ENCODE measurements around the gene EDEM2. TPM values are rescaled to one million over a fixed set of nuclear protein-coding genes. Genes with fewer than 3 reads are reported as not detected.

Gene EDEM2
- polyA plus RNA-seq, 3 donors, result 39.5 to 86.1 (median 75.6) TPM

DNA sequence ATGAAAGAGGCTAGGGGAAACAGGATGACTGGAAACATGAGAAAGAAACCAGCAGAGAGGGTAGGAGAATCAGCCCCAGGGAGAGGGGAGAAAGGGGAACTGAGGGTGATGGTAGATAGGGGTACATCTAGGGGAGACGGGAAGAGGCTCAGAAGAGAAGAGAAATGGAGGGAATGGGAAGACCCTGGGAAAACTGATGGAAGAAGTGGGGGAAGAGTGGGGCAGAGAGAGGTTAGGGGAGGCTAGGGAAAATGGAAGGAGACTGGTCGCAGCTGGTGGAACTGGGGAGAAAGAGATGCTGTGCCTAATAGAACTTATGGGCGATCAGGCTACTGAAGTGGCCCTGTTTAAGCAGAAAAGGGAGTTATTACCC is 25.3 kb upstream of the EDEM2 start:
- no peaks in the 10 kb centered on the region for H3K27me3 ChIP-seq (ENCODE audit: control insufficient read depth in 2 of 2, insufficient read depth in 2 of 2, low read length in 2 of 2)
- DNase-seq, result no peak
- peak overlapping the region; percentile 64 for H3K4me2 ChIP-seq (replicated peaks; ENCODE audit: extremely low read depth, low read length, poor library complexity, severe bottlenecking)
- H3K9me3 ChIP-seq (replicated peaks in 1 of 2; ENCODE audit: control insufficient read depth in 1 of 2, insufficient read depth in 1 of 2, low read length in 2 of 2), result peaks cover 0 to 4% of the 10 kb centered on the region in 2 donors
- Mint-ChIP-seq H3K27ac (peak overlapping the region in 2 of 7 donors; percentile 34 to 59), H3K4me3 (peak overlapping the region; percentile 75 to 83), H3K9me3 (peaks cover 0 to 8% (median 2%) of the 10 kb centered on the region in 7 donors), H3K36me3 (peaks cover 0 to 8% of the 10 kb centered on the region in 2 donors), H3K4me1 (peaks cover 13% of the 10 kb centered on the region), H3K27me3 (ENCODE audit: low read depth in 3 of 3) (peaks cover 0 to 16% (median 4%) of the 10 kb centered on the region in 3 donors)
- H3K4me3 ChIP-seq (replicated peaks in 1 of 3; ENCODE audit: low read depth in 2 of 3, low read length in 3 of 3), result peak overlapping the region in 1 of 3 experiments; percentile 70
- peak overlapping the region; percentile 81 for H2AFZ ChIP-seq (ENCODE audit: insufficient read depth, low read depth, low read length, poor library complexity, severe bottlenecking)
- H3K9ac ChIP-seq (ENCODE audit: insufficient read depth, low read length, poor library complexity, severe bottlenecking), result peak overlapping the region; percentile 24
- WGBS (ENCODE audit: insufficient coverage), result 0% methylated on average over 1 of the region's 3 CpGs
- no peak overlapping the region for H3K27ac ChIP-seq (ENCODE audit: low read depth in 1 of 2, low read length in 2 of 2)
- no peaks in the 10 kb centered on the region for H3K36me3 ChIP-seq (replicated peaks in 1 of 2; ENCODE audit: control insufficient read depth in 1 of 2, insufficient read depth in 2 of 2, low read length in 2 of 2)
- no peaks in the 10 kb centered on the region for H3K79me2 ChIP-seq (ENCODE audit: insufficient read depth, low read length)
- H3K4me1 ChIP-seq (ENCODE audit: control insufficient read depth in 1 of 2, insufficient read depth in 2 of 2, low read length in 2 of 2), result peaks cover 11 to 13% of the 10 kb centered on the region in 2 donors
- TF ChIP-seq, protein P1, sequence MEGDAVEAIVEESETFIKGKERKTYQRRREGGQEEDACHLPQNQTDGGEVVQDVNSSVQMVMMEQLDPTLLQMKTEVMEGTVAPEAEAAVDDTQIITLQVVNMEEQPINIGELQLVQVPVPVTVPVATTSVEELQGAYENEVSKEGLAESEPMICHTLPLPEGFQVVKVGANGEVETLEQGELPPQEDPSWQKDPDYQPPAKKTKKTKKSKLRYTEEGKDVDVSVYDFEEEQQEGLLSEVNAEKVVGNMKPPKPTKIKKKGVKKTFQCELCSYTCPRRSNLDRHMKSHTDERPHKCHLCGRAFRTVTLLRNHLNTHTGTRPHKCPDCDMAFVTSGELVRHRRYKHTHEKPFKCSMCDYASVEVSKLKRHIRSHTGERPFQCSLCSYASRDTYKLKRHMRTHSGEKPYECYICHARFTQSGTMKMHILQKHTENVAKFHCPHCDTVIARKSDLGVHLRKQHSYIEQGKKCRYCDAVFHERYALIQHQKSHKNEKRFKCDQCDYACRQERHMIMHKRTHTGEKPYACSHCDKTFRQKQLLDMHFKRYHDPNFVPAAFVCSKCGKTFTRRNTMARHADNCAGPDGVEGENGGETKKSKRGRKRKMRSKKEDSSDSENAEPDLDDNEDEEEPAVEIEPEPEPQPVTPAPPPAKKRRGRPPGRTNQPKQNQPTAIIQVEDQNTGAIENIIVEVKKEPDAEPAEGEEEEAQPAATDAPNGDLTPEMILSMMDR (IDR thresholded peaks at IDR 0.05), result no peak
- intact Hi-C loops (cut with micrococcal nuclease), result no loop called here
- no peaks in the 10 kb centered on the region for H4K20me1 ChIP-seq (ENCODE audit: insufficient read depth, low read length)

DNA sequence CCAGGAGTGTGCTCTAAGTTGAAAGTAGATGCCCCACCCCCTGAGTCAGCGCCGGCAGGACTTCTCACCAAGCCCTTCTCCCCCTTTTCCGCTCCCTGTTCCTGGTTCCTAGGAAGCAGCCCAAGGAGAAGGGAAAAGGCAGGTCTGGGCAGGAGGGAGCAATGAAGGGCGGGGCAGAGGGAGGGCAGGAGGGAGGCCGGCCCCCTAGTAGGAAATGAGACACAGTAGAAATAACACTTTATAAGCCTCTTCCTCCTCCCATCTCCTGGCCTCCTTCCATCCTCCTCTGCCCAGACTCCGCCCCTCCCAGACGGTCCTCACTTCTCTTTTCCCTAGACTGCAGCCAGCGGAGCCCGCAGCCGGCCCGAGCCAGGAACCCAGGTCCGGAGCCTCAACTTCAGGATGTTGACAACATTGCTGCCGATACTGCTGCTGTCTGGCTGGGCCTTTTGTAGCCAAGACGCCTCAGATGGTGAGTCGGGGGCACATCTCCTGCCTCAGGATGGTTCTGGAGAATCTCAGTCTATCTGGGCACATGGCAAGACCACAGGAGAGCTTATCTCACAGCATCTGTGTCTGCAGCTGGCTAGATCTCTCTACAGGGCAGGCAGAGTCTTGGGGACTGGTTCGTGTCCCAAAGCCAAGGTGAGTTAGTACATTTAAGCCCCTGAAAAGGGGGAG is 24.8 kb upstream of the EDEM2 start, which contains the start of gene PROCR:
Gene PROCR (plus strand): TSS at position 320 of the 681 bp plus-strand sequence. CDS start 83 bp downstream, at position 403.
- Mint-ChIP-seq H3K27me3 (ENCODE audit: low read depth in 3 of 3) (peaks cover 0 to 16% (median 4%) of the 10 kb centered on the region in 3 donors), H3K9me3 (peaks cover 0 to 8% (median 2%) of the 10 kb centered on the region in 7 donors), H3K4me3 (peak within 1 kb of the TSS; percentile 75 to 83), H3K36me3 (peaks cover 0 to 8% of the 10 kb centered on the region in 2 donors), H3K27ac (peak within 1 kb of the TSS in 4 of 7 donors; percentile 20 to 59 (median 42)), H3K4me1 (peaks cover 13% of the 10 kb centered on the region)
- peak; percentile 62 to 67 (median 66) for DNase-seq
- H3K9ac ChIP-seq (ENCODE audit: insufficient read depth, low read length, poor library complexity, severe bottlenecking), result peak within 1 kb of the TSS; percentile 24
- peaks cover 0 to 4% of the 10 kb centered on the region in 2 donors for H3K9me3 ChIP-seq (replicated peaks in 1 of 2; ENCODE audit: control insufficient read depth in 1 of 2, insufficient read depth in 1 of 2, low read length in 2 of 2)
- no peaks in the 10 kb centered on the region for H4K20me1 ChIP-seq (ENCODE audit: insufficient read depth, low read length)
- H3K27me3 ChIP-seq (ENCODE audit: control insufficient read depth in 2 of 2, insufficient read depth in 2 of 2, low read length in 2 of 2), result no peaks in the 10 kb centered on the region
- H3K36me3 ChIP-seq (replicated peaks in 1 of 2; ENCODE audit: control insufficient read depth in 1 of 2, insufficient read depth in 2 of 2, low read length in 2 of 2), result no peaks in the 10 kb centered on the region
- WGBS (ENCODE audit: insufficient coverage), result 0% methylated on average over 11 of the region's 16 CpGs
- H3K79me2 ChIP-seq (ENCODE audit: insufficient read depth, low read length), result no peaks in the 10 kb centered on the region
- peak within 1 kb of the TSS; percentile 64 for H3K4me2 ChIP-seq (replicated peaks; ENCODE audit: extremely low read depth, low read length, poor library complexity, severe bottlenecking)
- H2AFZ ChIP-seq (ENCODE audit: insufficient read depth, low read depth, low read length, poor library complexity, severe bottlenecking), result peak within 1 kb of the TSS; percentile 81
- TF ChIP-seq, protein P1 (IDR thresholded peaks at IDR 0.05), result no peak
- no peak within 1 kb of the TSS for H3K27ac ChIP-seq (ENCODE audit: low read depth in 1 of 2, low read length in 2 of 2)
- H3K4me3 ChIP-seq (replicated peaks in 1 of 3; ENCODE audit: low read depth in 2 of 3, low read length in 3 of 3), result peak within 1 kb of the TSS; percentile 3 to 70 (median 17)
- intact Hi-C loops (cut with micrococcal nuclease), result no loop called here
- H3K4me1 ChIP-seq (ENCODE audit: control insufficient read depth in 1 of 2, insufficient read depth in 2 of 2, low read length in 2 of 2), result peaks cover 11 to 13% of the 10 kb centered on the region in 2 donors

Measured in CD14-positive monocyte (primary cell).